Adrenal gland (tissue), 5 donors: ENCODE data around the gene NIPBL.
"Not testable (repeated sequence)": the region's sequence is repeated elsewhere in the genome, so short reads cannot be mapped to it uniquely, and the experiment has no call there.

Experiments used
- CTCF ChIP-seq, 6 experiments: fragments of 450-650 bp in 4 of 6; fragments of 200-600 bp in 2 of 6; sonication (generic) in 1 of 6; IDR thresholded peaks; 1 replicate in 5 of 6; 2 replicates in 1 of 6; pipeline versions ENCODE4 v1.5.1 to v1.8.0; 2016 to 2021; ENCODE audit warnings: antibody characterized with exemption in 6 of 6, mild to moderate bottlenecking in 2 of 6, moderate library complexity in 1 of 6
- POLR2A ChIP-seq, 2 donors: fragments of 450-650 bp; IDR thresholded peaks; one replicate each; pipeline ENCODE4 v1.6.1; 2017; ENCODE audit warnings: antibody characterized with exemption in 2 of 2, mild to moderate bottlenecking in 2 of 2, moderate library complexity in 1 of 2
- donor health status: DM: no; HTN: no; CAD: no.

- TF ChIP-seq POLR2A, CTCF (IDR thresholded peaks at IDR 0.05): not testable (repeated sequence)
Measured at GRCh38 chr5:36916614-36917013, 40.0 kb downstream of the NIPBL start.
